ENCODE data around the gene SNX32.

The SNX32 gene

DNA sequence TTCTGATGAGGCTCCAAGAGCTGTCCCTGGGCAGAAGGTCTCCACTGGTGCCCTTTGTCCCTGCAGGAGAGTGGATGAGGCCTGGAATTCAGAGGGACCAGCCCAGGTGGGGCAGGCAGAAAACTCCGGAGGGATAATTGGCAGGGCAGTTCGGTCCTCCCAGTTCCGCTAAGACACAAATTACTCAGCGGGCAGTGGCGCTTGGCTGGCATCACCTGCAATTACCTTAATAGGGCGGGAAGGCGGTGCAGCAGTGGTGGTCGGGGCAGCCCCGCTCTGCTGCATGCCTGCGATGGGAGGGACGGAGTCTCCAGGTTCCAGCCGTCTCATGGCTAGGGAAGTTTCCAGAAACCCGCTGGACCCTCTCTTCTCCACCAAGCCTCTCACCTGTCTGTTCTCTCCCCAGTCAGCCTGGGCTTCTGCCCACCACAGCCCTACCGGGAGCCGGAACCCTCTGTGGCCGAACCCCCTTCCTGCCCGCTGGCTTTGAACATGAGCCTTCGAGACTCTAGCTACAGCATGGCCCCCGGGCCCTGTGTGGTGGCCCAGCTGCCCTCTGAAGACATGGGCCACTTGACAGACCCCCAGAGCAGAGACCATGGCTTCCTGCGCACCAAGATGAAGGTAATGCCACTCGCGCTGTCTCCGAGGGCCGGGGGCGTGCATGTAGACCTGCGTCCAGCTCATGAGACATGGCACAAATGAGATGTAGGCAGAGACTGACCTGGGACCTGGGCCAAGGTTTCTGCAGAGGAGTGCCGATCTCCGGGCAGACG lies 40.0 kb upstream of the SNX32 start:
- Histone ChIP-seq H3K36me3 (replicated peaks; ENCODE audit: insufficient read depth, low read length) (no peaks in the 10 kb centered on the region), H3K4me2 (ENCODE audit: low read depth, low read length) (no peak overlapping the region), H3K4me3 (ENCODE audit: low read length) (no peak overlapping the region), H3K9me2 (replicated peaks; ENCODE audit: insufficient read depth, low read length) (no peaks in the 10 kb centered on the region), H3K27ac (ENCODE audit: low read length) (no peak overlapping the region), H2AFZ (ENCODE audit: low read length) (no peak overlapping the region), H3K4me1 (ENCODE audit: low read length) (peaks cover 15% of the 10 kb centered on the region), H3K27me3 (replicated peaks; ENCODE audit: insufficient read depth, low read length) (peaks cover 15% of the 10 kb centered on the region), H3F3A (ENCODE audit: insufficient read depth, low read length) (no peaks in the 10 kb centered on the region), H3K79me2 (ENCODE audit: low read length) (no peaks in the 10 kb centered on the region), H4K20me1 (ENCODE audit: insufficient read depth, low read length) (no peaks in the 10 kb centered on the region), H3K9ac (ENCODE audit: low read length) (no peak overlapping the region), H3K9me3 (replicated peaks; ENCODE audit: insufficient read depth, low read length) (no peaks in the 10 kb centered on the region)
- TF ChIP-seq, protein P1, sequence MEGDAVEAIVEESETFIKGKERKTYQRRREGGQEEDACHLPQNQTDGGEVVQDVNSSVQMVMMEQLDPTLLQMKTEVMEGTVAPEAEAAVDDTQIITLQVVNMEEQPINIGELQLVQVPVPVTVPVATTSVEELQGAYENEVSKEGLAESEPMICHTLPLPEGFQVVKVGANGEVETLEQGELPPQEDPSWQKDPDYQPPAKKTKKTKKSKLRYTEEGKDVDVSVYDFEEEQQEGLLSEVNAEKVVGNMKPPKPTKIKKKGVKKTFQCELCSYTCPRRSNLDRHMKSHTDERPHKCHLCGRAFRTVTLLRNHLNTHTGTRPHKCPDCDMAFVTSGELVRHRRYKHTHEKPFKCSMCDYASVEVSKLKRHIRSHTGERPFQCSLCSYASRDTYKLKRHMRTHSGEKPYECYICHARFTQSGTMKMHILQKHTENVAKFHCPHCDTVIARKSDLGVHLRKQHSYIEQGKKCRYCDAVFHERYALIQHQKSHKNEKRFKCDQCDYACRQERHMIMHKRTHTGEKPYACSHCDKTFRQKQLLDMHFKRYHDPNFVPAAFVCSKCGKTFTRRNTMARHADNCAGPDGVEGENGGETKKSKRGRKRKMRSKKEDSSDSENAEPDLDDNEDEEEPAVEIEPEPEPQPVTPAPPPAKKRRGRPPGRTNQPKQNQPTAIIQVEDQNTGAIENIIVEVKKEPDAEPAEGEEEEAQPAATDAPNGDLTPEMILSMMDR (IDR thresholded peaks at IDR 0.05; ENCODE audit: low read length): no peak
- TF ChIP-seq EZH2 (optimal IDR thresholded peaks at IDR 0.05; ENCODE audit: low read depth, low read length) (no peak), EZH2phosphoT487 (IDR thresholded peaks at IDR 0.05; ENCODE audit: low read length) (no peak)
- DNase-seq: no peak

DNA sequence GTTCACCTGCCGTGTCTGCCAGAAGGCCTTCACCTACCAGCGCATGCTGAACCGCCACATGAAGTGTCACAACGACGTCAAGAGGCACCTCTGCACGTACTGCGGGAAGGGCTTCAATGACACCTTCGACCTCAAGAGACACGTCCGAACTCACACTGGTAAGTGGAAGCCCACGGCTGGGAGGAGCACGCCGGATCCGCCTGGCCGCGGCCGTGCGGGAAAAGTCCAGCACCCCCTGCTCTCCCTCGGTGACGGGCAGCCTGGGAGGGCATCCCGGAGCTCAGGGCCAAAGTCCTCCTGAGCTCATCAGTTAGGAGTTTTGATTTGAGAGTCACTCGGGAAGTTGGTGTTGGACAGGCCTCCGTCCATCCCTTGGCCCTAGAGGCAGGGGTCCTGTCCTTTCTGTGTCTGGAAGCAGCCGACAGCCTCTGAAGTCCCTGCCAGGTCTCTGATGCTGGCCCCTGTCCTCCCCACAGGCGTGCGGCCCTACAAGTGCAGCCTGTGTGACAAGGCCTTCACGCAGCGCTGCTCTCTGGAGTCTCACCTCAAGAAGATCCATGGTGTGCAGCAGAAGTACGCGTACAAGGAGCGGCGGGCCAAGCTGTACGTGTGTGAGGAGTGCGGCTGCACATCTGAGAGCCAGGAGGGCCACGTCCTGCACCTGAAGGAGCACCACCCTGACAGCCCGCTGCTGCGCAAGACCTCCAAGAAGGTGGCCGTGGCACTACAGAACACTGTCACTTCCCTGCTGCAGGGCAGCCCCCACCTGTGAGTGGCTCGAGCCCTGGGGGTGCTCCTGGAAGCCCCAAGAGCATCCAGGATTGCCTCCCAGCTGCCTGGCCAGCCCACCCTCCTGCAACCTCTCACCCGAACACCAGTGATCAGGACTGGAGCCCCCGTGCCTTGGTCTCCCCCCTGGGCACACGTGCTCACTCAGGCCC lies 38.9 kb upstream of the SNX32 start:
- Histone ChIP-seq H3K79me2 (ENCODE audit: low read length) (no peaks in the 10 kb centered on the region), H3K27ac (ENCODE audit: low read length) (no peak overlapping the region), H3K9ac (ENCODE audit: low read length) (no peak overlapping the region), H3K36me3 (replicated peaks; ENCODE audit: insufficient read depth, low read length) (no peaks in the 10 kb centered on the region), H3K27me3 (replicated peaks; ENCODE audit: insufficient read depth, low read length) (peaks cover 11% of the 10 kb centered on the region; the same call in 1 of the 2 replicates), H3K4me3 (ENCODE audit: low read length) (no peak overlapping the region), H3F3A (ENCODE audit: insufficient read depth, low read length) (no peaks in the 10 kb centered on the region), H4K20me1 (ENCODE audit: insufficient read depth, low read length) (no peaks in the 10 kb centered on the region), H3K9me3 (replicated peaks; ENCODE audit: insufficient read depth, low read length) (no peaks in the 10 kb centered on the region), H3K9me2 (replicated peaks; ENCODE audit: insufficient read depth, low read length) (no peaks in the 10 kb centered on the region), H3K4me1 (ENCODE audit: low read length) (peaks cover 15% of the 10 kb centered on the region), H3K4me2 (ENCODE audit: low read depth, low read length) (no peak overlapping the region), H2AFZ (ENCODE audit: low read length) (no peak overlapping the region)
- TF ChIP-seq EZH2 (optimal IDR thresholded peaks at IDR 0.05; ENCODE audit: low read depth, low read length): no peak
- TF ChIP-seq, protein P1 (IDR thresholded peaks at IDR 0.05; ENCODE audit: low read length): no peak
- TF ChIP-seq EZH2phosphoT487 (IDR thresholded peaks at IDR 0.05; ENCODE audit: low read length): no peak
- DNase-seq: no peak

DNA sequence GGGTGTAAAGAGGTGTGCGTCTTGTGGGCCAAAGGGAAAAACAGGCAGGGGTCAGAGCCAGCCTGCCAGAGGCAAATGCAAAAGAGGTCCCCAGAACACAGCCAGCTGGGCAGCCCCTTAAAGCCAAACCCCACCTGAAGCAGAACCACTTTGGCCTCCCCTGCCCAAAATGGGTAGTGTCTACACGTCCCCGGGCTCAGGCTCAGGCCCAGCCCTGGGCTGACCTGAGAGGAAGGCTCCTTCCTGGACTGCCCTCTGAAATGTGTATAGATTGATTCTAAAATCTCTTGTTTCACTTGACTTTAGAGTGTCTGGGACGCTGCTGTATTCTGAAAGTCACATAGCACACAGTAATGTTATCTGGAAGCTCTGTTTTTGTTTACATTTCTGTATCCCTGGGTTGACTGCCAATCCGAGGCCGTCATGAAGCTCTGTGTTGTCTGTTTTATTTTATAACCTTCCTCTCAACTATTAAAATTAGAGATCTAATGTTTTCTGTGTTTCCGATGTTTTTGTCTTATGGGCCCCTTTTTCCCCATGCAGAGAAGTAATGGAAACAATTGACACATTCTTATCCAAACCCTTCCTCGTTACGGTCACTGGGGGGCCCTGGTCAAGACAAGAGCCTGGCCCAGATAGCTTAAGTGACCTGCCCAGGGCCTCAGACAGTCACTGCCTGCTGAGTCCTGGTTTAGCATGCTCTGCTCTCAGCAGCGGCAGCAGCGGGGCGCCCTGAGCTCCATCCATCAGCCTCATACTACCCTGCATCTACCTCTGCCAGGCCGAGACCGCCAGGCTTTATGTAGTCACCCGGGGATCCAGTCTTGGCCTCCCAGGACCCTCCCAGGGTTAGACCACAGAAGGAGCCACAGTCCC lies 36.8 kb upstream of the SNX32 start:
- no peak overlapping the region for H3K4me2 ChIP-seq (ENCODE audit: low read depth, low read length)
- no peak for DNase-seq
- H3K9me2 ChIP-seq (replicated peaks; ENCODE audit: insufficient read depth, low read length): no peaks in the 10 kb centered on the region
- H3K36me3 ChIP-seq (replicated peaks; ENCODE audit: insufficient read depth, low read length): no peaks in the 10 kb centered on the region
- no peaks in the 10 kb centered on the region for H3F3A ChIP-seq (ENCODE audit: insufficient read depth, low read length)
- H3K4me1 ChIP-seq (ENCODE audit: low read length): peaks cover 5% of the 10 kb centered on the region
- TF ChIP-seq, protein P1 (IDR thresholded peaks at IDR 0.05; ENCODE audit: low read length): no peak
- H4K20me1 ChIP-seq (ENCODE audit: insufficient read depth, low read length): no peaks in the 10 kb centered on the region
- H3K4me3 ChIP-seq (ENCODE audit: low read length): no peak overlapping the region
- H3K9me3 ChIP-seq (replicated peaks; ENCODE audit: insufficient read depth, low read length): no peaks in the 10 kb centered on the region
- H3K27ac ChIP-seq (ENCODE audit: low read length): no peak overlapping the region
- H3K27me3 ChIP-seq (replicated peaks; ENCODE audit: insufficient read depth, low read length): peaks cover 11% of the 10 kb centered on the region; the same call in 1 of the 2 replicates
- H3K9ac ChIP-seq (ENCODE audit: low read length): no peak overlapping the region
- no peaks in the 10 kb centered on the region for H3K79me2 ChIP-seq (ENCODE audit: low read length)
- no peak overlapping the region for H2AFZ ChIP-seq (ENCODE audit: low read length)
